GM12878 (cell line): Measurements from ENCODE around the gene MTMR1. TPM values are rescaled to one million over a fixed set of nuclear protein-coding genes. Genes with fewer than 3 reads are reported as not detected.

ENCODE experiments used
- ATAC-seq: fragments of 200-7000 bp; cut with Tn5 transposase; 3 replicates; pipeline ENCODE4 v1.9.1; 2020; ENCODE audit warnings: mild to moderate bottlenecking, moderate library complexity
- BruUV-seq: library from RNA; stranded (reverse); fragments of 400-500 nt; replicated peaks from 2 replicates; lab custom pipeline; 2021; lab: Mats Ljungman, UMichigan
- CTCF ChIA-PET: fragments of 300-600 bp; sonication (Branson Sonifier 250); formaldehyde crosslinking; extraction: SDS; loops from one replicate; lab custom pipeline; 2021; ENCODE audit warnings: inconsistent platforms; lab: Yijun Ruan, JAX
- POLR2A ChIA-PET: fragments of 350-600 bp; formaldehyde crosslinking; extraction: SDS; loops from one replicate; lab custom pipeline; 2021; ENCODE audit warnings: inconsistent platforms; lab: Charles Lee
- RAD21 ChIA-PET: fragments of 300-600 bp; sonication (Branson Sonifier 250); formaldehyde crosslinking; loops from one replicate; lab custom pipeline; 2023; ENCODE audit warnings: antibody characterized with exemption; ENCODE audit not compliant: unreplicated experiment; lab: Charles Lee
- SMC1A ChIA-PET: fragments of 300-600 bp; sonication (Branson Sonifier 250); formaldehyde crosslinking; loops from one replicate; lab custom pipeline; 2023; ENCODE audit not compliant: unreplicated experiment, uncharacterized antibody; lab: Charles Lee
- DNase-seq: peaks from one replicate; pipeline ENCODE4 v3.0.0-alpha.2; 2011; ENCODE audit warnings: low read depth, low spot score
- FAIRE-seq: peaks from 3 replicates; lab custom pipeline; 2011; peaks lifted over from hg19 to GRCh38; lab: Jason Lieb, UNC
- H2AFZ ChIP-seq: 2 replicates; pipeline ENCODE4 v1.6.0; 2011; ENCODE audit warnings: low read depth, low read length, control low read depth; ENCODE audit not compliant: control insufficient read depth
- H3K27ac ChIP-seq: 2 replicates; pipeline ENCODE4 v1.5.1; 2011; ENCODE audit warnings: control low read depth; ENCODE audit not compliant: control insufficient read depth, insufficient read depth
- H3K27me3 ChIP-seq, 2 experiments: replicated peaks in 1 of 2; 2 replicates each; pipeline versions ENCODE4 v1.6.0 to v1.6.1; 2011; ENCODE audit warnings: low read length in 1 of 2; ENCODE audit not compliant: control insufficient read depth in 2 of 2, insufficient read depth in 2 of 2
- H3K36me3 ChIP-seq, 2 experiments: 2 replicates each; pipeline ENCODE4 v1.5.1; 2011; ENCODE audit warnings: low read length in 1 of 2; ENCODE audit not compliant: control insufficient read depth in 2 of 2, insufficient read depth in 2 of 2
- H3K4me1 ChIP-seq: 2 replicates; pipeline ENCODE4 v1.6.1; 2011; ENCODE audit warnings: mild to moderate bottlenecking, low read length, moderate library complexity, mixed read lengths; ENCODE audit not compliant: control insufficient read depth, insufficient read depth
- H3K4me2 ChIP-seq: 2 replicates; pipeline ENCODE4 v1.6.0; 2011; ENCODE audit warnings: control low read depth; ENCODE audit not compliant: control insufficient read depth, insufficient read depth
- H3K4me3 ChIP-seq: fragments of 200-600 bp; sonication (generic); 2 replicates; pipeline ENCODE4 v1.5.1; 2016
- H3K79me2 ChIP-seq: 2 replicates; pipeline ENCODE4 v1.6.0; 2011; ENCODE audit warnings: low read length; ENCODE audit not compliant: control insufficient read depth, insufficient read depth
- H3K9ac ChIP-seq: 2 replicates; pipeline ENCODE4 v1.8.0; 2011; ENCODE audit warnings: low read length, control low read depth, mixed read lengths; ENCODE audit not compliant: control insufficient read depth, insufficient read depth
- H3K9me3 ChIP-seq: replicated peaks from 3 replicates; pipeline ENCODE4 v1.5.1; 2011; ENCODE audit warnings: mild to moderate bottlenecking, low read length; ENCODE audit not compliant: control insufficient read depth, insufficient read depth
- H4K20me1 ChIP-seq: 2 replicates; pipeline ENCODE4 v1.6.0; 2011; ENCODE audit not compliant: control insufficient read depth, insufficient read depth
- ASH2L ChIP-seq: fragments of 300-600, 200-600 bp; sonication (generic); IDR thresholded peaks from 2 replicates; pipeline ENCODE4 v1.6.1; 2017; ENCODE audit warnings: low read depth, mild to moderate bottlenecking, borderline replicate concordance
- CREB1 ChIP-seq: IDR thresholded peaks from 2 replicates; pipeline ENCODE4 v1.6.1; 2012; ENCODE audit warnings: low read depth, mild to moderate bottlenecking, inconsistent platforms
- EED ChIP-seq: sonication (generic); IDR thresholded peaks from 2 replicates; pipeline ENCODE4 v1.6.1; 2016; ENCODE audit warnings: antibody characterized with exemption, low read depth
- EZH2 ChIP-seq: IDR thresholded peaks from 2 replicates; pipeline ENCODE4 v1.6.1; 2012; ENCODE audit warnings: low read depth, mild to moderate bottlenecking, control low read depth, inconsistent platforms, low read length, borderline replicate concordance; ENCODE audit not compliant: control insufficient read depth
- GABPA ChIP-seq: IDR thresholded peaks from 2 replicates; pipeline ENCODE4 v1.6.1; 2014; ENCODE audit warnings: antibody characterized with exemption, low read depth, mild to moderate bottlenecking, inconsistent platforms
- HCFC1 ChIP-seq: fragments of 150-350 bp; IDR thresholded peaks from 2 replicates; pipeline ENCODE4 v1.6.1; 2014; ENCODE audit warnings: low read length
- HDAC6 ChIP-seq: fragments of 200-600 bp; sonication (generic); IDR thresholded peaks from one replicate; pipeline ENCODE4 v1.8.0; 2017; ENCODE audit warnings: antibody characterized with exemption; ENCODE audit not compliant: unreplicated experiment
- IKZF1 ChIP-seq: fragments of 450-650 bp; conservative IDR thresholded peaks from 2 replicates; pipeline ENCODE4 v1.6.1; 2017; ENCODE audit warnings: antibody characterized with exemption, mild to moderate bottlenecking
- IKZF2 ChIP-seq, 2 experiments: fragments of 450-650 bp; IDR thresholded peaks; 2 replicates each; pipeline ENCODE4 v1.6.1; 2017; ENCODE audit warnings: mild to moderate bottlenecking in 2 of 2, moderate library complexity in 2 of 2
- IRF4 ChIP-seq: IDR thresholded peaks from 2 replicates; pipeline ENCODE4 v1.6.1; 2011; ENCODE audit warnings: low read depth, low read length
- IRF5 ChIP-seq: fragments of 450-650 bp; IDR thresholded peaks from 2 replicates; pipeline ENCODE4 v1.6.1; 2017; ENCODE audit warnings: borderline replicate concordance
- JUND ChIP-seq: IDR thresholded peaks from 2 replicates; pipeline ENCODE4 v1.6.1; 2012; ENCODE audit warnings: low read depth, mild to moderate bottlenecking, low read length, improper control_type of control experiment, moderate library complexity
- MTA3 ChIP-seq: IDR thresholded peaks from 2 replicates; pipeline ENCODE4 v1.6.1; 2012; ENCODE audit warnings: low read length, inconsistent platforms, borderline replicate concordance
- PML ChIP-seq: IDR thresholded peaks from 2 replicates; pipeline ENCODE4 v1.6.1; 2012; ENCODE audit warnings: low read length, inconsistent platforms
- POLR2AphosphoS5 ChIP-seq: IDR thresholded peaks from 2 replicates; pipeline ENCODE4 v1.6.1; 2011; ENCODE audit warnings: mild to moderate bottlenecking, low read length, inconsistent platforms
- RFX5 ChIP-seq: IDR thresholded peaks from 2 replicates; pipeline ENCODE4 v1.6.1; 2011; ENCODE audit warnings: low read depth, low read length, improper control_type of control experiment
- SMC3 ChIP-seq: IDR thresholded peaks from 2 replicates; pipeline ENCODE4 v1.6.1; 2011; ENCODE audit warnings: low read length, improper control_type of control experiment, borderline replicate concordance
- SP1 ChIP-seq: IDR thresholded peaks from one replicate; pipeline ENCODE4 v1.6.1; 2011; ENCODE audit warnings: low read depth, low read length
- TBL1XR1 ChIP-seq: IDR thresholded peaks from 2 replicates; pipeline ENCODE4 v1.6.1; 2012; ENCODE audit warnings: low read depth, low read length, improper control_type of control experiment
- TCF12 ChIP-seq: IDR thresholded peaks from 2 replicates; pipeline ENCODE4 v1.6.1; 2011; ENCODE audit warnings: low read depth, mild to moderate bottlenecking, low read length
- WGBS: methylation state at CpG from one replicate; pipeline ENCODE4 v1.1.6; 2016; ENCODE audit warnings: low lambda C conversion rate; ENCODE audit not compliant: insufficient replicate concordance, insufficient coverage; ENCODE audit errors: missing lambda C conversion rate; 5-methylcytosine and 5-hydroxymethylcytosine counted together
- in situ Hi-C: fragments of 300-500 bp; cut with MboI; formaldehyde crosslinking; loops from 9 replicates; pipeline ENCODE4 v1.14.3; 2018; ENCODE audit warnings: mixed read lengths
- intact Hi-C: fragments of 100-400 bp; cut with micrococcal nuclease; formaldehyde crosslinking; loops from one replicate; pipeline ENCODE4 v1.14.2; 2022; ENCODE audit not compliant: unreplicated experiment
- polyA plus RNA-seq, 11 experiments: library from polyadenylated mRNA; depleted of rRNA in 4 of 11; unstranded in 6 of 11; stranded (reverse) in 5 of 11; fragments of >200 nt; fragmentation: Nextera tagmentation in 4 of 11; fragmentation: Illumina TruSeq in 1 of 11; extraction: Ambion mirVana in 4 of 11; extraction: Trizol in 1 of 11; gene quantifications; 1 replicate in 1 of 11; 2 replicates in 10 of 11; pipeline versions ENCODE4 v1.2.1 to v1.2.3, GENCODE V29; 2011 to 2016; ENCODE audit warnings: inconsistent platforms in 2 of 11, missing spikeins in 2 of 11, low read depth in 1 of 11
- total RNA-seq, 4 experiments: library from RNA; depleted of rRNA in 3 of 4; stranded (reverse); fragments of >200 nt in 3 of 4; fragmentation: Illumina TruSeq in 1 of 4; extraction: Trizol in 1 of 4; gene quantifications; 2 replicates each; pipeline versions ENCODE4 v1.2.1 to v1.2.3, GENCODE V29; 2013 to 2021
- TF ChIP-seq, protein P1 (sequence below): fragments of 450-650 bp; IDR thresholded peaks from 2 replicates; pipeline ENCODE4 v1.6.1; 2017; ENCODE audit warnings: mild to moderate bottlenecking

The MTMR1 gene
- total and polyA plus RNA-seq, 10 of the 15 experiments (the other 5 are each of a cell fraction or from before 2014, with no cell fraction given) = 1.2 to 32.2 (median 22.9) TPM

DNA sequence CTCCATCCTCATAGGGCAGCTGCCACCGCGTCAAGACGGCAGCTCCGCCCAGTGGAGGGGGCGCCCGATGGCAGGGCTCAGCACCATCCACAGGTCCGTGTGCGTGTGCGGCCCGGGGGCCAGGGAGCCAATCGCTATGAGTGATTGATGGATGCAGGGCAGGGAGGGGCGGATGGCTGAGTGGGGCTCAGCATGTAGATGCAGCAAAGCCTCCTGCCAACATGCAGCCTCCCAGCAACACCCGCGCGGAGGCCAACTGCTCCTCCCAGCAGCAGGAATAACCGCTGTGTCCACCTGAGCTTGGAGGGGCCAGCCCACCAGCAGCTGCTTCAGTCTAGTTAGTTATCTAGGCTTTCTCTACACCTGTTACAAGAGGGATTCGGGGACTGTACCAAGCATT lies 77.4 kb downstream of the MTMR1 start (continued):
- no peak for TF ChIP-seq IKZF2 (IDR thresholded peaks at IDR 0.05)
- TF ChIP-seq PML = no peak
- TF ChIP-seq EED = no peak
- TF ChIP-seq HDAC6 = no peak

GRCh38 chrX:150771116-150771515 lies 77.9 kb downstream of the MTMR1 start:
- Histone ChIP-seq H3K27ac (no peak overlapping the region), H3K27me3 (no peaks in the 10 kb centered on the region), H2AFZ (no peak overlapping the region), H3K4me1 (no peaks in the 10 kb centered on the region), H3K4me3 (no peak overlapping the region), H3K79me2 (no peaks in the 10 kb centered on the region), H4K20me1 (no peaks in the 10 kb centered on the region; the same call in 1 of the 2 replicates), H3K9ac (no peak overlapping the region), H3K36me3 (no peaks in the 10 kb centered on the region; a peak in 1 of 4 replicates), H3K4me2 (no peak overlapping the region), H3K9me3 (no peaks in the 10 kb centered on the region)
- no peak for ATAC-seq
- FAIRE-seq = no peak
- BruUV-seq = no TSS peak
- WGBS = 72% methylated on average over 16 of the region's 16 CpGs
- intact Hi-C loops (loop anchor here (5.0 to 10.0 kb wide), 2 partner anchors 214 to 911 kb away; partner anchors contain the start of gene HMGB3), in situ Hi-C loops (loop anchor here (5.0 to 25.0 kb wide), 2 partner anchors 231 to 916 kb away; partner anchors contain the start of gene PRRG3)
- SMC1A ChIA-PET = interaction anchor here (5.1 kb wide), 1 partner anchor 311 kb away, joined by 40 read pairs; no protein-coding TSS in a partner anchor
- no peak for TF ChIP-seq HCFC1
- TF ChIP-seq GABPA = no peak
- TF ChIP-seq, protein P1, sequence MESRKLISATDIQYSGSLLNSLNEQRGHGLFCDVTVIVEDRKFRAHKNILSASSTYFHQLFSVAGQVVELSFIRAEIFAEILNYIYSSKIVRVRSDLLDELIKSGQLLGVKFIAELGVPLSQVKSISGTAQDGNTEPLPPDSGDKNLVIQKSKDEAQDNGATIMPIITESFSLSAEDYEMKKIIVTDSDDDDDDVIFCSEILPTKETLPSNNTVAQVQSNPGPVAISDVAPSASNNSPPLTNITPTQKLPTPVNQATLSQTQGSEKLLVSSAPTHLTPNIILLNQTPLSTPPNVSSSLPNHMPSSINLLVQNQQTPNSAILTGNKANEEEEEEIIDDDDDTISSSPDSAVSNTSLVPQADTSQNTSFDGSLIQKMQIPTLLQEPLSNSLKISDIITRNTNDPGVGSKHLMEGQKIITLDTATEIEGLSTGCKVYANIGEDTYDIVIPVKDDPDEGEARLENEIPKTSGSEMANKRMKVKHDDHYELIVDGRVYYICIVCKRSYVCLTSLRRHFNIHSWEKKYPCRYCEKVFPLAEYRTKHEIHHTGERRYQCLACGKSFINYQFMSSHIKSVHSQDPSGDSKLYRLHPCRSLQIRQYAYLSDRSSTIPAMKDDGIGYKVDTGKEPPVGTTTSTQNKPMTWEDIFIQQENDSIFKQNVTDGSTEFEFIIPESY = no peak
- TF ChIP-seq TCF12 = no peak
- no peak for TF ChIP-seq JUND
- TF ChIP-seq RFX5 = no peak
- TF ChIP-seq TBL1XR1 = no peak
- TF ChIP-seq IRF5 = no peak
- no peak for TF ChIP-seq SMC3
- TF ChIP-seq CREB1 = no peak
- no peak for TF ChIP-seq EZH2
- no peak for TF ChIP-seq IKZF1
- no peak for TF ChIP-seq ASH2L
- no peak for TF ChIP-seq POLR2AphosphoS5
- TF ChIP-seq MTA3 = no peak
- TF ChIP-seq IRF4 = no peak
- TF ChIP-seq SP1 = no peak
- POLR2A ChIA-PET = no interaction called here
- CTCF ChIA-PET = interaction anchor here (1.4 to 8.1 kb wide), 3 partner anchors 7 to 630 kb away, joined by 4 to 95 read pairs (median 7); no protein-coding TSS in a partner anchor
- RAD21 ChIA-PET = interaction anchor here (2.5 kb wide), 1 partner anchor 312 kb away, joined by 43 read pairs; no protein-coding TSS in a partner anchor
- DNase-seq = no peak
